ENCODE measurements around the gene NEAT1.
A peak's percentile ranks its signal among the peaks of the same experiment; 100 is the strongest.
"Not testable (repeated sequence)": the region's sequence is repeated elsewhere in the genome, so short reads cannot be mapped to it uniquely, and the experiment has no call there.

NEAT1 gene

GRCh38 chr11:65459552-65459951 is 37.0 kb downstream of the NEAT1 start:
- H3K9me3 ChIP-seq (ENCODE audit: low read length): peaks cover 4% of the 10 kb centered on the region
- H3K36me3 ChIP-seq (ENCODE audit: insufficient read depth, low read length): no peaks in the 10 kb centered on the region
- no peak overlapping the region for H2AFZ ChIP-seq (ENCODE audit: low read depth, low read length)
- no peaks in the 10 kb centered on the region for H3K4me1 ChIP-seq (ENCODE audit: insufficient read depth, low read length)
- H3K27me3 ChIP-seq (ENCODE audit: insufficient read depth, low read length): no peaks in the 10 kb centered on the region
- no peak overlapping the region for H3K4me3 ChIP-seq (ENCODE audit: low read length)

- not testable (repeated sequence) for H3K36me3 ChIP-seq (ENCODE audit: insufficient read depth, low read length); H3K4me3 ChIP-seq (ENCODE audit: low read length); H3K4me1 ChIP-seq (ENCODE audit: insufficient read depth, low read length); H3K27me3 ChIP-seq (ENCODE audit: insufficient read depth, low read length); H3K9me3 ChIP-seq (ENCODE audit: low read length); H2AFZ ChIP-seq (ENCODE audit: low read depth, low read length)
Observed at GRCh38 chr11:65465471-65465870, 42.9 kb downstream of the NEAT1 start.

- not testable (repeated sequence) for H3K4me1 ChIP-seq (ENCODE audit: insufficient read depth, low read length); H3K9me3 ChIP-seq (ENCODE audit: low read length); H3K36me3 ChIP-seq (ENCODE audit: insufficient read depth, low read length)
Observed at GRCh38 chr11:65467306-65467705, 44.7 kb downstream of the NEAT1 start.

GRCh38 chr11:65468874-65469333 is 46.3 kb downstream of the NEAT1 start:
- no peaks in the 10 kb centered on the region for H3K27me3 ChIP-seq (ENCODE audit: insufficient read depth, low read length)
- no peak overlapping the region for H3K4me3 ChIP-seq (ENCODE audit: low read length)
- H3K9me3 ChIP-seq (ENCODE audit: low read length): no peaks in the 10 kb centered on the region
- no peaks in the 10 kb centered on the region for H3K36me3 ChIP-seq (ENCODE audit: insufficient read depth, low read length)
- no peak overlapping the region for H2AFZ ChIP-seq (ENCODE audit: low read depth, low read length)
- peaks cover 9% of the 10 kb centered on the region for H3K4me1 ChIP-seq (ENCODE audit: insufficient read depth, low read length)

More at GRCh38 chr11:65467306-65467705, 44.7 kb downstream of the NEAT1 start:
- H2AFZ ChIP-seq (ENCODE audit: low read depth, low read length); H3K27me3 ChIP-seq (ENCODE audit: insufficient read depth, low read length); H3K4me3 ChIP-seq (ENCODE audit: low read length): not testable (repeated sequence)

- no peak overlapping the region for H3K4me3 ChIP-seq (ENCODE audit: low read length)
- no peaks in the 10 kb centered on the region for H3K36me3 ChIP-seq (ENCODE audit: insufficient read depth, low read length)
- H2AFZ ChIP-seq (ENCODE audit: low read depth, low read length): no peak overlapping the region
- no peaks in the 10 kb centered on the region for H3K27me3 ChIP-seq (ENCODE audit: insufficient read depth, low read length)
- peaks cover 9% of the 10 kb centered on the region for H3K4me1 ChIP-seq (ENCODE audit: insufficient read depth, low read length)
- no peaks in the 10 kb centered on the region for H3K9me3 ChIP-seq (ENCODE audit: low read length)
Observed at GRCh38 chr11:65470433-65471049, 47.9 kb downstream of the NEAT1 start.

- H3K9me3 ChIP-seq (ENCODE audit: low read length): no peaks in the 10 kb centered on the region
- H3K36me3 ChIP-seq (ENCODE audit: insufficient read depth, low read length): no peaks in the 10 kb centered on the region
- H3K4me3 ChIP-seq (ENCODE audit: low read length): no peak overlapping the region
Observed at GRCh38 chr11:65471447-65471891, 48.9 kb downstream of the NEAT1 start.

GRCh38 chr11:65472588-65473277 is 50.1 kb downstream of the NEAT1 start:
- H3K36me3 ChIP-seq (ENCODE audit: insufficient read depth, low read length); H3K9me3 ChIP-seq (ENCODE audit: low read length); H3K27me3 ChIP-seq (ENCODE audit: insufficient read depth, low read length); H2AFZ ChIP-seq (ENCODE audit: low read depth, low read length); H3K4me3 ChIP-seq (ENCODE audit: low read length): not testable (repeated sequence)
- peaks cover 18% of the 10 kb centered on the region for H3K4me1 ChIP-seq (ENCODE audit: insufficient read depth, low read length)

More at GRCh38 chr11:65471447-65471891, 48.9 kb downstream of the NEAT1 start:
- no peak overlapping the region for H2AFZ ChIP-seq (ENCODE audit: low read depth, low read length)
- no peaks in the 10 kb centered on the region for H3K27me3 ChIP-seq (ENCODE audit: insufficient read depth, low read length)
- peaks cover 13% of the 10 kb centered on the region for H3K4me1 ChIP-seq (ENCODE audit: insufficient read depth, low read length)

GRCh38 chr11:65473278-65473860 is 50.8 kb downstream of the NEAT1 start:
- Histone ChIP-seq H3K9me3 (ENCODE audit: low read length) (no peaks in the 10 kb centered on the region), H3K4me1 (ENCODE audit: insufficient read depth, low read length) (peaks cover 22% of the 10 kb centered on the region), H2AFZ (ENCODE audit: low read depth, low read length) (no peak overlapping the region), H3K4me3 (ENCODE audit: low read length) (no peak overlapping the region), H3K36me3 (ENCODE audit: insufficient read depth, low read length) (no peaks in the 10 kb centered on the region), H3K27me3 (ENCODE audit: insufficient read depth, low read length) (no peaks in the 10 kb centered on the region)

- Histone ChIP-seq H3K4me1 (ENCODE audit: insufficient read depth, low read length) (peaks cover 37% of the 10 kb centered on the region), H3K9me3 (ENCODE audit: low read length) (no peaks in the 10 kb centered on the region), H3K27me3 (ENCODE audit: insufficient read depth, low read length) (no peaks in the 10 kb centered on the region), H3K4me3 (ENCODE audit: low read length) (no peak overlapping the region), H3K36me3 (ENCODE audit: insufficient read depth, low read length) (no peaks in the 10 kb centered on the region), H2AFZ (ENCODE audit: low read depth, low read length) (no peak overlapping the region)
Observed at GRCh38 chr11:65474864-65475263, 52.3 kb downstream of the NEAT1 start.

- peak overlapping the region; percentile 85 for H3K4me3 ChIP-seq (ENCODE audit: low read length)
- no peak overlapping the region for H2AFZ ChIP-seq (ENCODE audit: low read depth, low read length)
- H3K36me3 ChIP-seq (ENCODE audit: insufficient read depth, low read length): no peaks in the 10 kb centered on the region
- H3K4me1 ChIP-seq (ENCODE audit: insufficient read depth, low read length): peaks cover 40% of the 10 kb centered on the region
- H3K27me3 ChIP-seq (ENCODE audit: insufficient read depth, low read length): no peaks in the 10 kb centered on the region
- H3K9me3 ChIP-seq (ENCODE audit: low read length): no peaks in the 10 kb centered on the region
Observed at GRCh38 chr11:65476632-65477148, 54.1 kb downstream of the NEAT1 start.

GRCh38 chr11:65477149-65477965 is 54.8 kb downstream of the NEAT1 start:
- Histone ChIP-seq H3K36me3 (ENCODE audit: insufficient read depth, low read length) (no peaks in the 10 kb centered on the region), H3K4me1 (ENCODE audit: insufficient read depth, low read length) (peaks cover 38% of the 10 kb centered on the region), H3K27me3 (ENCODE audit: insufficient read depth, low read length) (no peaks in the 10 kb centered on the region), H3K9me3 (ENCODE audit: low read length) (no peaks in the 10 kb centered on the region), H2AFZ (ENCODE audit: low read depth, low read length) (no peak overlapping the region), H3K4me3 (ENCODE audit: low read length) (peak overlapping the region; percentile 85)

GRCh38 chr11:65478388-65479183 is 56.0 kb downstream of the NEAT1 start:
- peaks cover 39% of the 10 kb centered on the region for H3K4me1 ChIP-seq (ENCODE audit: insufficient read depth, low read length)
- H3K4me3 ChIP-seq (ENCODE audit: low read length): peak overlapping the region; percentile 32
- peak overlapping the region; percentile 20 for H2AFZ ChIP-seq (ENCODE audit: low read depth, low read length)
- H3K36me3 ChIP-seq (ENCODE audit: insufficient read depth, low read length): no peaks in the 10 kb centered on the region
- no peaks in the 10 kb centered on the region for H3K9me3 ChIP-seq (ENCODE audit: low read length)
- no peaks in the 10 kb centered on the region for H3K27me3 ChIP-seq (ENCODE audit: insufficient read depth, low read length)

All from neuron (in vitro differentiated cells).